Activated CD4-positive, alpha-beta T cell treated with anti-CD3 and anti-CD28 coated beads, Interleukin-2, amount 10 ng/mL, durations not matched to agents 7 days and 5 days (primary cell): Measurements from ENCODE around the gene SYT17. TPM values are rescaled to one million over a fixed set of nuclear protein-coding genes. Genes with fewer than 3 reads are reported as not detected.

Experiments
- CTCF ChIA-PET: fragments of 350-600 bp; sonication (Branson Sonifier 250); formaldehyde crosslinking; loops from one replicate; lab custom pipeline; 2021; ENCODE audit warnings: antibody characterized with exemption; lab: Charles Lee
- POLR2A ChIA-PET: fragments of 350-600 bp; sonication (Branson Sonifier 250); formaldehyde crosslinking; loops from one replicate; lab custom pipeline; 2021; ENCODE audit warnings: antibody characterized with exemption; lab: Charles Lee
- DNase-seq: peaks from one replicate; pipeline ENCODE4 v3.0.0-alpha.2; 2020
- H3K27ac Mint-ChIP-seq: one replicate; pipeline ENCODE4 v1.8.0; 2021; ENCODE audit warnings: mild to moderate bottlenecking, moderate library complexity, mixed read lengths
- H3K27me3 Mint-ChIP-seq: one replicate; pipeline ENCODE4 v1.8.0; 2021; ENCODE audit warnings: mixed read lengths
- H3K36me3 Mint-ChIP-seq: one replicate; pipeline ENCODE4 v1.8.0; 2021; ENCODE audit warnings: low read depth, mixed read lengths
- H3K4me1 Mint-ChIP-seq: one replicate; pipeline ENCODE4 v1.8.0; 2021; ENCODE audit warnings: mixed read lengths
- H3K4me3 Mint-ChIP-seq: one replicate; pipeline ENCODE4 v1.8.0; 2021; ENCODE audit warnings: mild to moderate bottlenecking, moderate library complexity, mixed read lengths
- H3K9me3 Mint-ChIP-seq: one replicate; pipeline ENCODE4 v1.8.0; 2021; ENCODE audit warnings: mixed read lengths
- total RNA-seq, 2 experiments: library from RNA; stranded (reverse); gene quantifications; one replicate each; pipeline ENCODE4 v1.2.3, GENCODE V29; 2021

Gene SYT17
- total RNA-seq, 2 experiments from 2014 or later = not detected

DNA sequence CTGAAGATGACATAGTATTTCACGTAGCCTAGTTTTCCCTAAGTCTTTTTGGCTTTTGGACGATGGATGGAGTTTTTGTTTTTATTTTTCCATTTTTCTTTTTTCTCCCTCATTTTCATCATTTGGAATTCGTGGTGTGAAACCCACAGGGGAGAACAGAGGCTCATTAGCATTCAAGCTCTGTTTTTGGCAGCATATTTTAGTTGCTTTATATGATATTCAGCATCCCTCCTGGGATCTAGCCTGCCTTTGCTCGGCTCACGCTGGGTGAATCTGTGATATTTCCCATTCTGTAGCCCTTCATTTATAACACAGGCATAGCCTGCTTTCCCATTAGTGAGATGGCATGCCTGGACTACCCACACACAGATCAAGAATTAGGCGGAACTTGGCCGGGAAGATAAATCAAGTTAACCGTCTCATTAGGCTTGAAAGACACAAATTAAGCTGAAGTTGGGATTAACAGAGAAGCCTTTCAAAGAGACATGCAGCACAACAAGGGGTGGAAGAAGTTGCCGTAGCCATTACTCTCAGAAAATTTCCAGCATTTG lies 97.4 kb downstream of the SYT17 start:
- H3K36me3 Mint-ChIP-seq = no peaks in the 10 kb centered on the region
- DNase-seq = no peak
- no peaks in the 10 kb centered on the region for H3K4me1 Mint-ChIP-seq
- peaks cover 29% of the 10 kb centered on the region for H3K9me3 Mint-ChIP-seq
- ChIA-PET POLR2A (no interaction called here), CTCF (no interaction called here)
- no peaks in the 10 kb centered on the region for H3K27me3 Mint-ChIP-seq
- H3K27ac Mint-ChIP-seq = no peak overlapping the region
- H3K4me3 Mint-ChIP-seq = no peak overlapping the region

DNA sequence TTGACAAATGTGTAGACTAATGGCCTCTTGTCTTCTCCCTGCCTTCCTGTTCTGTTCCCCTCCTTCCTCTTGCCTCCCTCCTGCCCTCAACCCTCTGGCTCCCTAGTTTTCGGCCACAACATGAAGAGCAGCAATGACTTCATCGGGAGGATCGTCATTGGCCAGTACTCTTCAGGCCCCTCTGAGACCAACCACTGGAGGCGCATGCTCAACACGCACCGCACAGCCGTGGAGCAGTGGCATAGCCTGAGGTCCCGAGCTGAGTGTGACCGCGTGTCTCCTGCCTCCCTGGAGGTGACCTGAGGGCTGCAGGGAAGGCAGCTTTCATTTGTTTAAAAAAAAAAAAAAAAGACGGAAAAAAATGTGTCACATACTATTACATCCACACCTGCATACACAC lies 98.7 kb downstream of the SYT17 start:
- peaks cover 29% of the 10 kb centered on the region for H3K9me3 Mint-ChIP-seq
- ChIA-PET CTCF (no interaction called here), POLR2A (no interaction called here)
- H3K27me3 Mint-ChIP-seq = no peaks in the 10 kb centered on the region
- no peak for DNase-seq
- H3K36me3 Mint-ChIP-seq = no peaks in the 10 kb centered on the region
- no peak overlapping the region for H3K4me3 Mint-ChIP-seq
- no peak overlapping the region for H3K27ac Mint-ChIP-seq
- no peaks in the 10 kb centered on the region for H3K4me1 Mint-ChIP-seq

DNA sequence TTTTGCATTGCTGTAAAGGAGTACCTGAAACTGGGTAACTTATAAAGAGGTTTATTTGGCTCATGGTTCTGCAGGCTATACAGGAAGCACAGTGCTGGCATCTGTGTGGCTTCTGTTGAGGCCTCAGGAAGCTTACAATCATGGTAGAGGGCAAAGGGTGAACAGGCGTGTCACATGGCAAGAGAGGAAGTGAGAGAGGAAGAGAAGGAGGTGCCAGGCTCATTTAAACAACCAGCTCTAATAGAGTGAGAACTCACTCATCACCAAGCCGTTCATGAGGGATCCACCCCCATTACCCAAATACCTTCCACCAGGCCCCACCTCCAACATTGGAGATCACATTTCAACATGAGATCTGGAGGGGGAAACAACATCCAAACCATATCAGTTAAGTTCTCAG lies 101.1 kb downstream of the SYT17 start:
- POLR2A ChIA-PET = no interaction called here
- no peak overlapping the region for H3K27ac Mint-ChIP-seq

DNA sequence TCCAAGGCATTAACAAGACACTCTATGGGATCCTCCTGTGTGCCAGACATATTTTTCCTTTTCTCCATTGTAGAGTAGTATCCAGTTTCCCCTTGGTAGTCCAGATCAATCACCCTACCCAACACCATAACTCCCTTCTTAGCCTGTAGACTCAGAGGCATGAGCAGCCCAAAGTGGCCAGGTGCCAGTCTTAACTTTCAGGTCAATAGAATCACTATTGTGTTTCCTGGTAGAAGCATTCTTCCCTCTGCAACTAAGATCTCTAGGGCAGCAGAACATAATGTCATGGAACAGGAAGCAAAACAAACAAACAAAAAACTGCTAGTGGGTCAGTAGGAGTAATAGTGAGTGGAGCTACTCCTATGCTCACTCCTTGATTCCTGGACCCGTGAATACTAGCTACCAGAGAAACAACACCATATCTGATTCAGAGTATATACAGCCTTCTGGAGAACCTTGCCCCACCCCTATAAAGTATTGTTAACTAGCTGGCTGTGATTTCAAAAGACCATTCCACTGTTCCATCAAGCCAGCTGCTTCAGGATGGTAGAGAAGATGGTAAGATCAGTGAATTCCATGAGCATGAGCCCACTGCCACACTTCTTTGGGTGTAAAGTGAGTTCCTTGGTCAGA lies 106.2 kb downstream of the SYT17 start:
- Mint-ChIP-seq H3K36me3 (no peaks in the 10 kb centered on the region), H3K27me3 (no peaks in the 10 kb centered on the region), H3K4me1 (no peaks in the 10 kb centered on the region), H3K4me3 (no peak overlapping the region), H3K9me3 (peaks cover 7% of the 10 kb centered on the region), H3K27ac (no peak overlapping the region)
- POLR2A ChIA-PET = no interaction called here
- CTCF ChIA-PET = no interaction called here
- no peak for DNase-seq

More for the DNA sequence above, 101.1 kb downstream of the SYT17 start:
- no peak for DNase-seq
- Mint-ChIP-seq H3K27me3 (no peaks in the 10 kb centered on the region), H3K9me3 (peaks cover 29% of the 10 kb centered on the region), H3K4me3 (no peak overlapping the region), H3K4me1 (no peaks in the 10 kb centered on the region), H3K36me3 (no peaks in the 10 kb centered on the region)
- CTCF ChIA-PET = interaction anchor here (0.7 kb wide), 1 partner anchor 46 kb away, joined by 3 read pairs; no protein-coding TSS in a partner anchor

DNA sequence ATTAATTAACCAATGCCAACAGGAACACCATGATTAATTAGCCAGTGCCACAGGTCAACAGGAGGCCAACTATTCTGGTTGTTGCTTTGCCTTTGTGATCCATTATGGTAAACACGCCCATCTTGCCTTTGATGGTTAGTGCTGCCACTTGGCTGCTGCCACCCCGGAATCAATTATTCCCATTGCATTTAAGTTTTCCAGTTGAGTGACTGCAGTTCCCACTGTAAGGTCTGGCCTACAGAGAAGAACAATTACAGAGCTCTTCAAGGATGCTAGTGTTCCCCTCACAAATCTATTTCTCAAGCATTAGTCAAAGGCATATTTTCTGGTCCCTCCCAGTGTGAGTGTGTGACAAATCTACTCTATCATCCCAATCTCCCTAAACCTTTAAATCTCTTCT lies 110.4 kb downstream of the SYT17 start:
- ChIA-PET CTCF (no interaction called here), POLR2A (no interaction called here)
- no peaks in the 10 kb centered on the region for H3K4me1 Mint-ChIP-seq
- no peaks in the 10 kb centered on the region for H3K27me3 Mint-ChIP-seq
- H3K4me3 Mint-ChIP-seq = no peak overlapping the region
- H3K36me3 Mint-ChIP-seq = no peaks in the 10 kb centered on the region
- no peak for DNase-seq
- no peak overlapping the region for H3K27ac Mint-ChIP-seq
- no peaks in the 10 kb centered on the region for H3K9me3 Mint-ChIP-seq

DNA sequence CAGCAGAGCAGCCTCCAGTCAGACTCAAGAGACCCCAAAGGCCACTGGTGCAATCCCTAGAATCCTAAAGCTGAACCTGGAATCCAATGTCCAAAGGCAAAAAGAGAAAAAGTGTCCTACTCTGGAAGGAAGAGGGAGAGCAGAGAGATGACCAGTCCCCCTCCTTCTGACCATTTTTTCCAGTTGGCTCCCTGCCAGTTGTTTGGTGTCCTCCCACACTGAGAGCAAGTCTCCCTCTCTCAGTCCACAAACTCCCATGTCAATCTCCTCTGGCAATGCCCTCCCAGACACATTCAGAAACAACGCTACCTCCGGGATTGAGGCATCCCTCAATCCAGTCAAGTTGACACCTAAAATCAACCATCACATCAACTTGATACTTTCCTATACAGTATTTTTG lies 113.2 kb downstream of the SYT17 start:
- no peaks in the 10 kb centered on the region for H3K9me3 Mint-ChIP-seq
- CTCF ChIA-PET = no interaction called here

DNA sequence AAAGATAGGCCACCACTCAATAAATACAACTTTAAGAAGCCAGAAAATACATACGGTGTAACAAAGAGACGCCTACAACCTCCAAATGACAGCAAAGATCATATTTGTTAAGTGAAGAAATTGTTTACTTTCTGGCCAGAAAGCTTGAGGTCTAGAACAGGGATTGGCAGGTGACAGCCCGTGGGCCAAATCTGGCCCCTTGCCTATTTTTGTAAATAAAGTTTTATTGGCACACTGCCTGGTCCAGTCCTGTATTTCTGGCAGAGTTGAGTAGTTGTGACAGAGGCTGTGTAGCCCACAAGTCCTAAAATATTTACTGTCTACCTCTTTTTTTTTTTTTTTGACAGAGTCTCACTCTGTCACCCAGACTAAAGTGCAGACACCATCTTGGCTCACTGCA lies 114.1 kb downstream of the SYT17 start:
- no peak for DNase-seq
- H3K27ac Mint-ChIP-seq = no peak overlapping the region
- no peaks in the 10 kb centered on the region for H3K36me3 Mint-ChIP-seq
- H3K27me3 Mint-ChIP-seq = no peaks in the 10 kb centered on the region
- H3K4me3 Mint-ChIP-seq = no peak overlapping the region
- POLR2A ChIA-PET = no interaction called here
- H3K9me3 Mint-ChIP-seq = no peaks in the 10 kb centered on the region
- CTCF ChIA-PET = no interaction called here
- no peaks in the 10 kb centered on the region for H3K4me1 Mint-ChIP-seq

More for the DNA sequence above, 113.2 kb downstream of the SYT17 start:
- Mint-ChIP-seq H3K27ac (no peak overlapping the region), H3K4me1 (no peaks in the 10 kb centered on the region), H3K4me3 (no peak overlapping the region), H3K27me3 (no peaks in the 10 kb centered on the region), H3K36me3 (no peaks in the 10 kb centered on the region)
- POLR2A ChIA-PET = no interaction called here
- no peak for DNase-seq

DNA sequence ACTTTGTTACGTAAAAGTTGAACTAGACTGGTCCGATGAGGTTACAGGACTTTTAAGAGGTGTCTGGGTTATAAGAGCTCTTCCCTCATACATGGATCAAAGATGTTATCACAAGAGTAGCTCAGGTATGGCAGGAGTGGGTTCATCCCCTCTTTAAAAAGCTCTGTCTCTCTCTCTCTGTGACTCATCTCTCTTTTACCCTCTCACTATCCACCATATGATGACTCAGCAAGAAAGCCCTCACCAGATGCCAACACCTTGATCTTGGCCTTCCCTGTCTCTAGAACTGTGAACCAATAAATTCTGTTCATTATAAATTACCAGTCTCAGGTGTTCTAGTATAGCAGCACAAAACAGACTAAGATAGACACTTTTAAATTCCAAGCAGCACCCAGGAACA lies 115.6 kb downstream of the SYT17 start:
- Mint-ChIP-seq H3K27me3 (no peaks in the 10 kb centered on the region), H3K4me1 (no peaks in the 10 kb centered on the region), H3K9me3 (no peaks in the 10 kb centered on the region), H3K36me3 (no peaks in the 10 kb centered on the region), H3K27ac (no peak overlapping the region), H3K4me3 (no peak overlapping the region)
- ChIA-PET POLR2A (no interaction called here), CTCF (no interaction called here)
- DNase-seq = no peak

DNA sequence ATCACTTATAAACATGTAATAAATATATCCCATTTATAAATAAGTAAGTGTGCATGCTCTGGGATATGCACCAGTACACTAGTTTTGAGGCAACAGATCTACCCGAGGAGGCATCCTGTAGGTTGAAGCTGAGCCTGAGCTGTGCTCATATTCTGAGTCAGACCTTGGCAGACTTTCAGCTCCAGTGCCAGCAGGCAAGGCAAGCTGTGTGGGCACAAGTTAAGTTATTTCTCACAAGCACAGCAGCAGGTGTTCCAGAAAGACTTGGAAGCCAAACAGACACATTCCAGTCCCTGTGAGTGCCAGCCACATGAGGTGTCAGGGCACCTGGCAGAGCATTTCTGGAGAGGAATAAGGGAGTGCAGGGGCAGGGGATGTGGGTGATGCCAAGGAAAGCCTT lies 116.2 kb downstream of the SYT17 start:
- Mint-ChIP-seq H3K4me3 (no peak overlapping the region), H3K27me3 (no peaks in the 10 kb centered on the region), H3K36me3 (no peaks in the 10 kb centered on the region), H3K9me3 (no peaks in the 10 kb centered on the region), H3K27ac (no peak overlapping the region), H3K4me1 (no peaks in the 10 kb centered on the region)
- no peak for DNase-seq
- ChIA-PET CTCF (interaction anchor here (1.2 kb wide), 1 partner anchor 46 kb away, joined by 3 read pairs; no protein-coding TSS in a partner anchor), POLR2A (no interaction called here)

DNA sequence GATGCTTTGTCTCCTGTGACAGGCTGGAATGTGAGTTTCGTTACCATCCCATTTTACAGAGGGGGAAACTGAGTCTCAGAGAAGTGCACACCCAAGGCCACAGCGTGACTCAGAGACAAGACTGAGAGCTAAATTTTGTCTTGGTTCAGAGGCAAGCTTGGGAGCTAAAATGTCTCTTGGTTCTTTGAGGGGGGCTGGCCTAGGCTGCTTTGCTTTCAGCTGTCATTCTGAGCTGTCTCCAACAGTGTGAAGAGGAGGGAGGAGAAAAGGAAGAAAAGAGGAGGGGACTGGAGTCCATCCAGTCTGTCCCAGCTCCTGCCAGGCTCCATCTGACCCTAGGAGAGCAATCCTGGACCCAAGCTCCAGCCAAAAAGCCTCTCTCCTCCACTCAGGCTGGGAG lies 117.4 kb downstream of the SYT17 start, which contains the start of gene CLEC19A:
Gene CLEC19A (plus strand): TSS at position 301 of the 400 bp plus-strand sequence. CDS start 121 bp downstream, outside the sequence.
- DNase-seq = no peak
- no peak within 1 kb of the TSS for H3K27ac Mint-ChIP-seq
- CTCF ChIA-PET = interaction anchor here (1.0 kb wide), 1 partner anchor 13 kb away, joined by 4 read pairs; no protein-coding TSS in a partner anchor
- no peak within 1 kb of the TSS for H3K4me3 Mint-ChIP-seq
- no peaks in the 10 kb centered on the region for H3K4me1 Mint-ChIP-seq
- H3K9me3 Mint-ChIP-seq = no peaks in the 10 kb centered on the region
- H3K27me3 Mint-ChIP-seq = no peaks in the 10 kb centered on the region
- H3K36me3 Mint-ChIP-seq = no peaks in the 10 kb centered on the region
- POLR2A ChIA-PET = no interaction called here

DNA sequence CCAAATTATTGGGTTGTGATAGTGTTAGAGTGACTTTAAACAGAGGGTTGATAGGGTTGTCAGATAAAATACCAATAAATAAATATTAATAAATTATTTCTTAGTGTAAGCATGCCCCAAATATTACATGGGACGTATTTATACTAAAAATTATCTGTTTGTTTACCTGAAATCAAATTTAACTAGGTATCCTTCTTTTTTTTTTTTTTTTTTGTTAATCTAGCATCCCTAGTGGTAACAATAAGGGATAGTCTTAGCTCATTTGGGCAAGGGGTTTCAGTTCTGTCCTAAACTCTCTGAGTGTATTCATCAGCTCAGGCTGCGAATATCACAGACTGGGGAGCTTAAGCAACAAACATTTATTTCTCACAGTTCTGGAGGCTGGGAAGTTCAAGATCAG lies 118.8 kb downstream of the SYT17 start:
- DNase-seq = no peak
- H3K36me3 Mint-ChIP-seq = no peaks in the 10 kb centered on the region
- no peaks in the 10 kb centered on the region for H3K9me3 Mint-ChIP-seq
- no peaks in the 10 kb centered on the region for H3K4me1 Mint-ChIP-seq
- no peaks in the 10 kb centered on the region for H3K27me3 Mint-ChIP-seq
- CTCF ChIA-PET = interaction anchor here (0.6 to 0.7 kb wide), 2 partner anchors 94 to 150 kb away, joined by 3 read pairs; no protein-coding TSS in a partner anchor
- H3K27ac Mint-ChIP-seq = no peak overlapping the region
- POLR2A ChIA-PET = no interaction called here
- H3K4me3 Mint-ChIP-seq = no peak overlapping the region

DNA sequence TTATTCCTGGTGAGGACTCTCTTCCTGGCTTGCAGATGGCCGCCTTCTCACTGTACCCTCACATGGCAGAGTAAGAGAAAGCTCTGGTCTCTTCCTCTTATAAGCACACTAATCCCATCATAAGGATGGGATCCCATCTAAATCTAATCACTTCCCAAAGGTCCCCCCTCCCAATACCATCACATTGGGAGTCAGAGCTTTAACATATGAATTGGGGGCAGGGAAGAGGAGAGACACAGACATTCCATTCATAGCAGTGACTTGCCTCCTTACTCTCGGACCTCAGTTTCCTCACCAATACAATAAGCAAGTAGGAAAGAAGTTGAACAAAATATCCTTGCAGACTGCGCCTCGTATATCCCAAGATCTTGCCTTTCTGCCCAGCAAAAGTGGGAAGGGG lies 119.2 kb downstream of the SYT17 start:
- no peaks in the 10 kb centered on the region for H3K4me1 Mint-ChIP-seq
- no peak overlapping the region for H3K4me3 Mint-ChIP-seq
- no peaks in the 10 kb centered on the region for H3K9me3 Mint-ChIP-seq
- no peak for DNase-seq
- H3K27ac Mint-ChIP-seq = no peak overlapping the region
- H3K36me3 Mint-ChIP-seq = no peaks in the 10 kb centered on the region
- CTCF ChIA-PET = interaction anchor here (0.6 to 0.7 kb wide), 2 partner anchors 93 to 150 kb away, joined by 3 read pairs; no protein-coding TSS in a partner anchor
- H3K27me3 Mint-ChIP-seq = no peaks in the 10 kb centered on the region
- POLR2A ChIA-PET = no interaction called here

DNA sequence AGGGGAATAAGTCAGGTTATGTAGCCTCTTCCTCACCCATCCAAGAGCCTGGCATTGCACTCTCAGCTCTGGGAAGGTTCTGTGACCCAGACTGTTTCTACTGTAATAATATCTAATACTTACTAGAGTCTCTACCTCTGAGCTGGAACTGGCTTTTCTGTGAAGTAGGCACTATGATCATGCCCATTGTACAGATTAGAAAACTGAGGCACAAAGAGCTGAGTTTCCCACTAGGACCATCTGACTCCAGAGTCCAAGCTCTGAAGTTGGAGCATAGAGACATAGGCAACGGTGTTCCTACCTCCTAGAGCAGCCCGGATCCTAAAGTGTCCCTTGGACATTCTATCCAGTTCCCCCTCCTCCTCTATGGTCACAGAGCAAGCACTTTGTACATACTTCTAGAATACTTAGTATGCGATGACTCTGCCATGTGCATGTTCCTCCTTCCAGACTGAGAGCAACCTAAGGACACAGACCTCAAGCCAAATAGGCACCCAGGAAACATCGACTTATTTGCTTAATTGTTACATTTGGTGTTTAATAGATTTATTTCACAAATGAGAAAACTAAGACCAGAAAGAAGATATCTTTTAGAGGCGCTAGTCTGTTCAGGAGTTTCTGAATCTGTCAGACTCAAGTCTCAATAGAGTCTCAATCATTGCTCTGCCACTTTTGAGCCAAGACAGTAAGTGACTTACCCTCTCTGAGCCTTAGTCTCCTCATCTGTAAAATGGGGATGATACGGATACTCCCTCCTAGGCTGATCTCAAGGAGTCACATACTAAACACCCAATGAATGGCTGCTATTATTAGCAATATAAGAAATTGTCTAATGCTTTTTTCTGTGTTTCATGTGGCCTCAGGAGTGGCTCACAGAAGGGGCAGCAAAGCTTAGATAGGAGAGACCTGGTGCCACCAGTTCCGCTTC lies 121.1 kb downstream of the SYT17 start:
- no peaks in the 10 kb centered on the region for H3K36me3 Mint-ChIP-seq
- peaks cover 6% of the 10 kb centered on the region for H3K27me3 Mint-ChIP-seq
- POLR2A ChIA-PET = no interaction called here
- H3K27ac Mint-ChIP-seq = no peak overlapping the region
- CTCF ChIA-PET = no interaction called here
- H3K9me3 Mint-ChIP-seq = peaks cover 1% of the 10 kb centered on the region
- no peak overlapping the region for H3K4me3 Mint-ChIP-seq
- peaks cover 1% of the 10 kb centered on the region for H3K4me1 Mint-ChIP-seq
- no peak for DNase-seq
